ENCODE results near the gene CCNG1.
A peak's percentile ranks its signal among the peaks of the same experiment; 100 is the strongest.
"Not testable (repeated sequence)": the region's sequence is repeated elsewhere in the genome, so short reads cannot be mapped to it uniquely, and the experiment has no call there.

Gene CCNG1

GRCh38 chr5:163404364-163405173 is 32.8 kb upstream of the CCNG1 start:
- CTCF ChIA-PET = interaction anchor here (0.5 to 0.7 kb wide), 4 partner anchors 45 to 1615 kb away, joined by 3 to 4 read pairs (median 3); partner anchors contain the start of gene GABRG2
- no peak for DNase-seq (ENCODE audit: low spot score)
- H3K27ac ChIP-seq = no peak overlapping the region
- TF ChIP-seq CTCF (conservative IDR thresholded peaks at IDR 0.05; ENCODE audit: low read depth) = no peak
- POLR2A ChIA-PET (ENCODE audit: low non-redundant PET) = interaction anchor here (0.7 kb wide), 1 partner anchor 1641 kb away, joined by 6 read pairs; no protein-coding TSS in a partner anchor

GRCh38 chr5:163407034-163407655 is 30.2 kb upstream of the CCNG1 start:
- no peak overlapping the region for H3K27ac ChIP-seq
- TF ChIP-seq CTCF (conservative IDR thresholded peaks at IDR 0.05; ENCODE audit: low read depth) = no peak
- DNase-seq (ENCODE audit: low spot score) = no peak
- ChIA-PET POLR2A (ENCODE audit: low non-redundant PET) (no interaction called here), CTCF (interaction anchor here (1.0 kb wide), 1 partner anchor 346 kb away, joined by 3 read pairs; no protein-coding TSS in a partner anchor)

GRCh38 chr5:163408311-163408923 is 29.0 kb upstream of the CCNG1 start:
- peak; percentile 80 for DNase-seq (ENCODE audit: low spot score)
- H3K27ac ChIP-seq = no peak overlapping the region
- ChIA-PET POLR2A (ENCODE audit: low non-redundant PET) (no interaction called here), CTCF (interaction anchor here (0.6 to 1.2 kb wide), 19 partner anchors 10 to 1865 kb away, joined by 3 to 6 read pairs (median 3); no protein-coding TSS in a partner anchor)
- TF ChIP-seq CTCF (conservative IDR thresholded peaks at IDR 0.05; ENCODE audit: low read depth) = peak; percentile 95

- DNase-seq (ENCODE audit: low spot score) = no peak
- TF ChIP-seq CTCF (conservative IDR thresholded peaks at IDR 0.05; ENCODE audit: low read depth) = no peak
- H3K27ac ChIP-seq = no peak overlapping the region
- POLR2A ChIA-PET (ENCODE audit: low non-redundant PET) = no interaction called here
- CTCF ChIA-PET = interaction anchor here (0.8 to 1.1 kb wide), 5 partner anchors 11 to 1705 kb away, joined by 3 to 6 read pairs (median 3); no protein-coding TSS in a partner anchor
Measured at GRCh38 chr5:163409384-163409783, 28.0 kb upstream of the CCNG1 start.

GRCh38 chr5:163410505-163410904 is 26.9 kb upstream of the CCNG1 start:
- ChIA-PET CTCF (no interaction called here), POLR2A (ENCODE audit: low non-redundant PET) (no interaction called here)
- H3K27ac ChIP-seq = no peak overlapping the region
- no peak for DNase-seq (ENCODE audit: low spot score)
- TF ChIP-seq CTCF (conservative IDR thresholded peaks at IDR 0.05; ENCODE audit: low read depth) = no peak

DNA sequence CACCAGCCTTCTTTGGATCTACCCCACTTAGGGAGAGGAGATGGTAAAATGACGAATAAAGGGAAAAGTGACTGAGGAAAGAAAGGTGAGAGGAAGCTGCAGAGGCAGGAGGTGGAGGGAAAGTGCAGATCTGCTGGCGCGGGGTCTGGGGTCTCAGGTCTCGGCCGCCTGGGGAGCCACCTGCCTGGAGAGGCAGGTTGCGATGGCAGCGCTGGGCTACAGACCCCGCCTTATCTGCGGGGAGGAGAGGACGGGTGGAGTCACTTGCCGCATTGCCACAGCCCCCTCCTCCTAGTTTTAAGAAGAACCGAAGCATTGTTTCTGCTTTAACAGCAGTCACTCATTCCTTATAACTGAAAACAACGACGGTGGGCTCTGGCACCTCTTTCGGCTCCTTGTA is 21.7 kb upstream of the CCNG1 start:
- H3K27ac ChIP-seq; CTCF ChIA-PET; DNase-seq (ENCODE audit: low spot score); POLR2A ChIA-PET (ENCODE audit: low non-redundant PET): not testable (repeated sequence)

Measured in RWPE1 (cell line).